HG02798 (cell line): ENCODE results near the gene TTC39B.

Source experiments
- ATAC-seq: cut with Tn5 transposase; IDR thresholded peaks from one replicate; pipeline ENCODE4 v1.9.1; 2021; ENCODE audit warnings: mild to moderate bottlenecking; ENCODE audit not compliant: unreplicated experiment, poor library complexity

Gene TTC39B

GRCh38 chr9:15191378-15191777 is 115.6 kb downstream of the TTC39B start:
- ATAC-seq, result peak; percentile 81

- ATAC-seq, result no peak
These were observed 117.5 kb downstream of the TTC39B start for GRCh38 chr9:15189481-15189880.

GRCh38 chr9:15187589-15187988 is 119.4 kb downstream of the TTC39B start:
- ATAC-seq, result no peak

- ATAC-seq, result no peak
These were observed 124.3 kb downstream of the TTC39B start for GRCh38 chr9:15182730-15183129.

- no peak for ATAC-seq
These were observed 124.9 kb downstream of the TTC39B start for GRCh38 chr9:15182101-15182551.

GRCh38 chr9:15180124-15180523 is 126.9 kb downstream of the TTC39B start:
- no peak for ATAC-seq

- no peak for ATAC-seq
These were observed 128.4 kb downstream of the TTC39B start for GRCh38 chr9:15178631-15179030.

GRCh38 chr9:15176836-15177235 is 130.2 kb downstream of the TTC39B start:
- ATAC-seq, result no peak

GRCh38 chr9:15163931-15164330 is 143.1 kb downstream of the TTC39B start:
- no peak for ATAC-seq

- no peak for ATAC-seq
These were observed 145.3 kb downstream of the TTC39B start for GRCh38 chr9:15161753-15162152.

- no peak for ATAC-seq
These were observed 146.3 kb downstream of the TTC39B start for GRCh38 chr9:15160673-15161072.

- no peak for ATAC-seq
These were observed 149.0 kb downstream of the TTC39B start for GRCh38 chr9:15158064-15158463.

- ATAC-seq, result no peak
These were observed 149.6 kb downstream of the TTC39B start for GRCh38 chr9:15157381-15157780.

GRCh38 chr9:15156241-15156640 is 150.8 kb downstream of the TTC39B start:
- no peak for ATAC-seq

GRCh38 chr9:15155826-15156225 is 151.2 kb downstream of the TTC39B start:
- no peak for ATAC-seq

- ATAC-seq, result no peak
These were observed 151.7 kb downstream of the TTC39B start for GRCh38 chr9:15155323-15155722.

GRCh38 chr9:15154677-15155076 is 152.3 kb downstream of the TTC39B start:
- no peak for ATAC-seq

- ATAC-seq, result no peak
These were observed 153.1 kb downstream of the TTC39B start for GRCh38 chr9:15153961-15154360.

- ATAC-seq, result no peak
These were observed 156.1 kb downstream of the TTC39B start for GRCh38 chr9:15150939-15151338.

GRCh38 chr9:15149450-15149849 is 157.6 kb downstream of the TTC39B start:
- ATAC-seq, result no peak

GRCh38 chr9:15146268-15146700 is 160.7 kb downstream of the TTC39B start:
- ATAC-seq, result no peak

GRCh38 chr9:15144622-15145061 is 162.4 kb downstream of the TTC39B start:
- no peak for ATAC-seq
